GM12875 (cell line): ENCODE measurements around the gene AMBP.

Experiments
- H3K4me3 ChIP-seq: one replicate; pipeline ENCODE4 v1.5.1; 2011; ENCODE audit warnings: low read depth, low read length, control low read depth
- TF ChIP-seq, protein P1 (sequence below): IDR thresholded peaks from 2 replicates; pipeline ENCODE4 v1.5.1; 2011; ENCODE audit warnings: low read depth, mild to moderate bottlenecking, control low read depth, inconsistent platforms, low read length, moderate library complexity, borderline replicate concordance; ENCODE audit not compliant: insufficient read depth

The AMBP gene

DNA sequence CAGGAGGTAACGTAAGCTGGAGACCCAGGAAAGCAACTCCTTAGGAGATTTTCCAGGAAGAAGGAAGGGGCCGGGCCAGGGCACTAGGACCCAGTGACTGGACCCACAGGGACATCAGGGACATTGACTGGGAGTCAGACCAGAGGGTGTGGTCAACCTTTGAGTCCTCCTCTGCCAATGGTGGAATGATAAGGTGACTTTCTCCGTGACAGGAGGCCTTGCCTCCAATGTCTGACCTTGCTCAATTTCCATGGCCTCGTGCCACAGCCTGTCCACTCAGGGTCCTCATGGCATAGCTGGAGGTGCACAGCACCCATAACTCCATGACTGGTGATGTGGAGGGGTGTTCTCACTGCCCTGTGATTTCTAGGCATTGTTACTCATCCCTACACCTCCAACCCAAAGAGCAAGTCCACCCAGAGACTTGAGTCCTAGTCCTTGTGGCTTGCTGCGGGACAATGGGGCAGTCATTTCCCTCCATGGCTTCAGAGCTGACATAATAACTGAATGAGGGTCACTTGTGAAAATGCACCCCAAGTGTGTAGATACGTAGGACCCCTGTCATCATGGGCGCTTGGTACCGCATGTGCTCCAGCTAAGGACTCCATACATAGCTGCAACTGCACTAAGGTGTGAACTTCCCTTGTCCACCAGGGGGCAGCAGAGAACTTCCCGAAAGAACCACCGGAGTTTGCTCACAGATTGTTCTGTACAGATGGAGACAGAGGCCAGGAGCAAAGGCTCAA is 4.1 kb upstream of the AMBP start:
- H3K4me3 ChIP-seq = no peak overlapping the region
- TF ChIP-seq, protein P1, sequence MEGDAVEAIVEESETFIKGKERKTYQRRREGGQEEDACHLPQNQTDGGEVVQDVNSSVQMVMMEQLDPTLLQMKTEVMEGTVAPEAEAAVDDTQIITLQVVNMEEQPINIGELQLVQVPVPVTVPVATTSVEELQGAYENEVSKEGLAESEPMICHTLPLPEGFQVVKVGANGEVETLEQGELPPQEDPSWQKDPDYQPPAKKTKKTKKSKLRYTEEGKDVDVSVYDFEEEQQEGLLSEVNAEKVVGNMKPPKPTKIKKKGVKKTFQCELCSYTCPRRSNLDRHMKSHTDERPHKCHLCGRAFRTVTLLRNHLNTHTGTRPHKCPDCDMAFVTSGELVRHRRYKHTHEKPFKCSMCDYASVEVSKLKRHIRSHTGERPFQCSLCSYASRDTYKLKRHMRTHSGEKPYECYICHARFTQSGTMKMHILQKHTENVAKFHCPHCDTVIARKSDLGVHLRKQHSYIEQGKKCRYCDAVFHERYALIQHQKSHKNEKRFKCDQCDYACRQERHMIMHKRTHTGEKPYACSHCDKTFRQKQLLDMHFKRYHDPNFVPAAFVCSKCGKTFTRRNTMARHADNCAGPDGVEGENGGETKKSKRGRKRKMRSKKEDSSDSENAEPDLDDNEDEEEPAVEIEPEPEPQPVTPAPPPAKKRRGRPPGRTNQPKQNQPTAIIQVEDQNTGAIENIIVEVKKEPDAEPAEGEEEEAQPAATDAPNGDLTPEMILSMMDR = peak; percentile 90

DNA sequence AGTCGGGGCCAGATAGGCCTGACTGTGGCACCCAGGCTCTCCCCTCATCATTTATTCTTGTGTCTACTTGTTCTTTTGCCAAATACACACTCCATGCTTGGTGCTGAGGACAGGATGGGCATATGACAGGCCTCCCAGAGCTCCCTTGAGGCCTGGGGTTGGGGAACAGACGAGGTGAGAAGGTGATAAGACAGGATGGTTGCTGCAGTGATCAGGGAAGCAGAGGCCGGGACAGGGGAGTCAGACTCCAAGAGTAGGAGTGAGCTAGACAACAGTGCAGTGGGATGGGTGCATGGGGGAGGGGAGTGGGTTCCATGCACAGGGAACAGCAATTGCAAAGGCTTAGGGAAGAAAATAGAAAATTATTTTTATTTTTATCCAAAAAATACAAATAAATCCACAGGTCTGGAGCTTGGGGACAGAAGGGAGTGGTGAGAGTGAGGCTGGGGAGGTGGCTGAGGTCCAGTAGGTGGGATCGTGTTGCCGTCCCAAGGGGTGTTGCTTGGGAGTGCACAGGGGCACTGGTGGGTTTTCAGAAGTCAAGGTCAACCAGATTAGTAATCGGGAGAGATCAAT is 3.4 kb upstream of the AMBP start:
- TF ChIP-seq, protein P1 = no peak
- no peak overlapping the region for H3K4me3 ChIP-seq

DNA sequence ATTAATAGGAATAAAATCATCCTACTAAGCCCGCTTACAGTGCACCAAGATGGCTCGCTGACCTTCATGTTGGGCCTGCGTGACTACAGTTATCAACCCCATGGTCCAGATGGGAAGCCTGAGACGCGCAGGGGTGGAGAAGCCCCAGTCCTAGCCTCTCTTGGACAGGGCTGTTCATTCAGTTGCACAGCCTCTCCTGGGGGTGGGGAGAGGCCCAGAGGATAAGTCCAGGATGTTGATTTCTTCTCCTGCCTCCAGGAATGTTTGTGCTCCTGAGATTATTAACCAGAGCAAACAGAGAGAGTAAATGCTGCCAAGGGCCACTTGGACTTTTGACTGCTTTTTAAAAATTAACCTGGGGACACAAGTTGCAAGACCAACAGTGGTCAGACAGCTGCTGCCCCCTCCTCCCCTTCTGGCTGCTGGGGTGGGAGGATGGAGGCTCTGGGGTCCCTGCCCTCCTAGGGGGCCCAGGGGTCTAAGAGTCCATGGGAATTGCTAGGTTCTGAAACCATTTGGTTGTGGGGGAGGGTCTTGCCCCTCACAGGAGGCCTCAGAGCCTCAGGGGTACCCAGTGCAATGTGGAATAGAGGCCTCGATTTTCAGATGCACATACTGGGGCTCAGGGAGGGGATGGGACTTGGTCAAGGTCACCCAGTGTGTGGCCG is 2.8 kb upstream of the AMBP start:
- TF ChIP-seq, protein P1 = no peak
- no peak overlapping the region for H3K4me3 ChIP-seq

DNA sequence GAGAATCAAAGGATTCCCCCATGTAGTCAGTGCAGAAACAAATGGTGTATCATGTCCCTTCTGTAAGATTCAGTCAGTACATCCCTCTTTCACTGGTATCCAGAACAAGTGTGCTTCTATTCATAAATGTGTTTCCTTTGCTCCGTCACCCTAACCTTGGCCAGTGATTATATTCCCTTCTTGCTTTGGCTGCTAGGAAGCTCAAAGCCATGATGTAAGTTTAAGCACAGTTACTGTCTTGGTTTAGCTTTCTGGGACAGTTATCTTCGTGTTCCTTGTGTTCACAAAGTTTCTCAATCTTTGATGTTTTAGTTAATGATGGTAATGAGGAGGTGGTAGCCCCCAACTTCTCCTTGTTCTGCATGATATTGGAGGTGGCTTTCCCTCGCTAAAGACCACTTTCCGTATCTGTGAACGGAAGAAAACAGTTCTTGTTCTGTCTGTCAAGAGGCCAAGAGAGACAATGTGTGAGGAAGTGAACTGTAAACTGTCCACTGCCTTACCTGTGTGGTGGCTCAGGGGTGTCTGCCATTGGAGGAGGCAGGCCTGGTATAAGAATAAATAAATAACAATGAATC is 2.2 kb upstream of the AMBP start:
- TF ChIP-seq, protein P1 = no peak
- H3K4me3 ChIP-seq = no peak overlapping the region

DNA sequence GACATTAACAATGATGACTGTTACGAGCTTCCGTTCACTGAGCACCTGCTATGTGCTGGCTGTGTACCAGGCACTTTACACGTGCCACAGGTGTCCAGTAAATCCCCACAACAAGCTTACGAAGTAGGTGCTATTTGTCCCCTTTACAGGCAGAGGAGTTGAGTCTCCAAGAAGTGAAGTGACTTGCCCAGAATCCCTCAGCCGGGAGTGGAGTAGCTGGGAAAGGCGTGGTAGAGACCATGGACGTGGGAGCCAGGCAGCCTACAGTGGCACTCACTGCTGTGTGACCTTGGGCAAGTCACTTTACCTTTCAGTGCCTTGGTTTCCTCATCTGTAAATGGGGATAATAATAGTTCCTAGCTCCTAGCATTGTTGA is 669 bp upstream of the AMBP start:
- TF ChIP-seq, protein P1 = no peak
- no peak overlapping the region for H3K4me3 ChIP-seq

DNA sequence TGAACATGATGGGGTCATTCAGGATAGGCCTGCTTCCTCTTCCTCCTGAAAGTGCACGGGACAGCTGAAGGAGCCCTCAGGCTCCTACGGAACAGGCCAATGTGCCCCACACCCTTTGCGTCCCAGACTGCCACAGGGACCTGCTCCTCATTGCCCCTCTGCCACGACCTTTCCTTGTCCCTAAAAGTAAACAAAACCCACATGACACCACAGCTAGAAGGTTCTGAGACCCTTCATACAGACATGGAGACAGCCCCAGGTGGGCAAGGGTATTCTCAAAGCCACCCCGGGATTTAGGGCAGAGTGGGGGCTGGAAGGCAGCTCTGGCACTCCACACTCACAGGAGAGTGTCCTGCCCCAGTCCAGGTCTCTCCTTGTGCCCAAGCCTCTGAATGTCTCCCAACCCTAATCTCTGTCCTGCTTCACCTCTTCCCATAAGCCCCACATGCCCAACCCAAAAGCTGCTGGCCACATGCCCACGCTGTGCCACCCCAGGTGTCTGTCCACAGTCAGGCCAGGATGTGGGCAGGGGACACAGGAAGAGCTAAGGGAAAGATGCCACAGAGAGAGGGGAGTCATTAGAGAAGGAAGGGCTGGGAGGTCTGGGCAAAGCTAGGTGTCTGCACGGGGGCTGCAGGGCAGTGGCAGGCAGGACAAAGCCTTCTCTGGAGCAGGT is 800 bp downstream of the AMBP start:
- TF ChIP-seq, protein P1 = no peak
- H3K4me3 ChIP-seq = no peak overlapping the region
